Activated T-cell treated with anti-CD3 and anti-CD28 coated beads, Interleukin-2, amount 50 U/mL, for 48 hours (primary cell): ENCODE data around the gene SPINK6.

Experiments
- DNase-seq, 2 experiments: peaks; one replicate each; pipeline ENCODE4 v3.0.0-alpha.2; 2020

The SPINK6 gene

GRCh38 chr5:148224117-148224742 lies 21.4 kb downstream of the SPINK6 start:
- DNase-seq: no peak

- DNase-seq: no peak
These were observed 25.6 kb downstream of the SPINK6 start for GRCh38 chr5:148228392-148228984.

GRCh38 chr5:148229840-148230239 lies 27.0 kb downstream of the SPINK6 start:
- DNase-seq: no peak

GRCh38 chr5:148230240-148230639 lies 27.4 kb downstream of the SPINK6 start:
- no peak for DNase-seq

- DNase-seq: no peak
These were observed 35.1 kb downstream of the SPINK6 start for GRCh38 chr5:148237785-148238417.

GRCh38 chr5:148238418-148238794 lies 35.6 kb downstream of the SPINK6 start, which contains the start of gene MARCOL:
TSS of gene MARCOL (plus strand) at chr5:148238525. CDS start at chr5:148238598, 73 bp downstream.
- DNase-seq: no peak

GRCh38 chr5:148248894-148249293 lies 46.1 kb downstream of the SPINK6 start:
- no peak for DNase-seq

- DNase-seq: no peak
These were observed 52.6 kb downstream of the SPINK6 start for GRCh38 chr5:148255456-148255855.

GRCh38 chr5:148259288-148259687 lies 56.4 kb downstream of the SPINK6 start:
- no peak for DNase-seq

- no peak for DNase-seq
These were observed 58.4 kb downstream of the SPINK6 start for GRCh38 chr5:148261221-148261620.
